SK-N-SH treated with all-trans-retinoic acid at 6 μM for 48 hours (cell line): Measurements from ENCODE around the gene ZGRF1.
"Not testable (repeated sequence)": the region's sequence is repeated elsewhere in the genome, so short reads cannot be mapped to it uniquely, and the experiment has no call there.

Experiments used
- ARNTL ChIP-seq: fragments of 450-650 bp; formaldehyde crosslinking; IDR thresholded peaks from 2 replicates; pipeline ENCODE4 v1.5.0; 2020; ENCODE audit warnings: low read depth, mild to moderate bottlenecking, moderate library complexity, borderline replicate concordance
- CSDC2 ChIP-seq: fragments of 250-450 bp; sonication (Bioruptor Pico); IDR thresholded peaks from 2 replicates; pipeline ENCODE4 v1.5.0; 2020; ENCODE audit warnings: mild to moderate bottlenecking, moderate library complexity
- GLIS3 ChIP-seq: fragments of 250-450 bp; sonication (Bioruptor Pico); IDR thresholded peaks from 2 replicates; pipeline ENCODE4 v1.5.0; 2020; ENCODE audit warnings: mild to moderate bottlenecking, moderate library complexity
- ISL1 ChIP-seq: fragments of 250-450 bp; sonication (Bioruptor Pico); IDR thresholded peaks from 2 replicates; pipeline ENCODE4 v2.1.2; 2022; ENCODE audit warnings: mild to moderate bottlenecking, moderate library complexity
- OSR1 ChIP-seq: fragments of 250-450 bp; sonication (Bioruptor Pico); IDR thresholded peaks from 2 replicates; pipeline ENCODE4 v1.8.0; 2022; ENCODE audit warnings: moderate library complexity, mild to moderate bottlenecking, inconsistent platforms
- PPARA ChIP-seq: fragments of 250-450 bp; sonication (Bioruptor Pico); IDR thresholded peaks from 2 replicates; pipeline ENCODE4 v1.5.0; 2020; ENCODE audit warnings: mild to moderate bottlenecking, borderline replicate concordance
- RARB ChIP-seq: fragments of 250-450 bp; sonication (Bioruptor Pico); IDR thresholded peaks from 2 replicates; pipeline ENCODE4 v1.8.0; 2021; ENCODE audit warnings: mild to moderate bottlenecking, moderate library complexity
- TOX ChIP-seq: fragments of 250-450 bp; sonication (Bioruptor Pico); IDR thresholded peaks from 2 replicates; pipeline ENCODE4 v1.8.0; 2021; ENCODE audit warnings: mild to moderate bottlenecking, moderate library complexity, borderline replicate concordance
- ZC3H10 ChIP-seq: fragments of 250-450 bp; sonication (Bioruptor Pico); IDR thresholded peaks from 2 replicates; pipeline ENCODE4 v1.5.1; 2021; ENCODE audit warnings: mild to moderate bottlenecking, moderate library complexity
- ZFP3 ChIP-seq: fragments of 250-450 bp; sonication (Bioruptor Pico); IDR thresholded peaks from 2 replicates; pipeline ENCODE4 v1.5.0; 2020; ENCODE audit warnings: mild to moderate bottlenecking, moderate library complexity
- ZNF8 ChIP-seq: fragments of 450-650 bp; formaldehyde crosslinking; IDR thresholded peaks from 2 replicates; pipeline ENCODE4 v1.5.0; 2020; ENCODE audit warnings: mild to moderate bottlenecking, moderate library complexity
- TF ChIP-seq, protein P1 (sequence below): fragments of 250-450 bp; sonication (Bioruptor Pico); IDR thresholded peaks from 2 replicates; pipeline ENCODE4 v1.5.1; 2021; ENCODE audit warnings: mild to moderate bottlenecking, moderate library complexity
- TF ChIP-seq, protein P2 (sequence below): fragments of 250-450 bp; sonication (Bioruptor Pico); IDR thresholded peaks from 2 replicates; pipeline ENCODE4 v1.5.1; 2020; ENCODE audit warnings: low read depth, mild to moderate bottlenecking, moderate library complexity
- TF ChIP-seq, protein P3 (sequence below): fragments of 250-450 bp; sonication (Bioruptor Pico); IDR thresholded peaks from 2 replicates; pipeline ENCODE4 v1.8.0; 2020; ENCODE audit warnings: mild to moderate bottlenecking, moderate library complexity, borderline replicate concordance

DNA sequence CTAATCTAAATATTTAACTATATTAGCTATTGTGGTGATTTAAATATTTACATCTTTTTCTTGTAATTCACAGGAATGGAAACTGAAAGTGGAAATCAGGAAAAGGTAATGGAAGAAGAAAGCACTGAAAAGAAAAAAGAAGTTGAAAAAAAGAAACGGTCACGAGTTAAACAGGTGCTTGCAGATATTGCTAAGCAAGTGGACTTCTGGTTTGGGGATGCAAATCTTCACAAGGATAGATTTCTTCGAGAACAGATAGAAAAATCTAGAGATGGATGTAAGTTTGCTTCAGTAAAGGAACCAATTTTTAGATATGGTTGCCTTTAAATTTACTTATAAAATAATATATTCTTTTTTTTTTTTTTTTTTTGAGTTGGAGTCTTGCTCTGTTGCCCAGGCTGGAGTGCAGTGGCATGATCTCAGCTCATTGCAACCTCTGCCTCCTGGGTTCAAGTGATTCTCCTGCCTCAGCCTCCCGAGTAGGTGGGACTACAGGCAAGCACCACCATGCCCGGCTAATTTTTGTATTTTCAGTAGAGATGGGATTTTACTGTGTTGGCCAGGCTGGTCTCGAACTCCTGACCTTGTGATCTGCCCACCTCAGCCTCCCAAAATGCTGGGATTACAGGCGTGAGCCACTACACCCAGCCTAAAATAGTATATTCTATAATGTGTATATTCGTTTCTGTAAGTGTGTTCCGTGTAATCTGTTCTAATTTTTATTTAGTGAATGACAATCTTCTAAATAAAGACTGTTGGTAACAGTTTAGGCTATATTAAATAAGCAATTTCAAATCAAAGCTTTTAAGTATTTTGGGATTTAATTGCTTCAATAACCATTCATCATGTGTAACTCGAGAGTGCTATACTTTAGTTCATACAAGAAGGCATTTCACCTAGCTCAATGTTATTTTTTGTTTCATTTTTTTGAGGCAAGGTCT lies 8.2 kb upstream of the ZGRF1 start:
- TF ChIP-seq ZFP3; ISL1 (CRISPR knock-in tag); TOX (CRISPR knock-in tag); RARB (CRISPR knock-in tag); ARNTL (CRISPR knock-in tag); CSDC2 (CRISPR knock-in tag); GLIS3; ZC3H10 (CRISPR knock-in tag); OSR1 (CRISPR knock-in tag); ZNF8 (CRISPR knock-in tag); PPARA (CRISPR knock-in tag): not testable (repeated sequence)
- TF ChIP-seq, protein P1, sequence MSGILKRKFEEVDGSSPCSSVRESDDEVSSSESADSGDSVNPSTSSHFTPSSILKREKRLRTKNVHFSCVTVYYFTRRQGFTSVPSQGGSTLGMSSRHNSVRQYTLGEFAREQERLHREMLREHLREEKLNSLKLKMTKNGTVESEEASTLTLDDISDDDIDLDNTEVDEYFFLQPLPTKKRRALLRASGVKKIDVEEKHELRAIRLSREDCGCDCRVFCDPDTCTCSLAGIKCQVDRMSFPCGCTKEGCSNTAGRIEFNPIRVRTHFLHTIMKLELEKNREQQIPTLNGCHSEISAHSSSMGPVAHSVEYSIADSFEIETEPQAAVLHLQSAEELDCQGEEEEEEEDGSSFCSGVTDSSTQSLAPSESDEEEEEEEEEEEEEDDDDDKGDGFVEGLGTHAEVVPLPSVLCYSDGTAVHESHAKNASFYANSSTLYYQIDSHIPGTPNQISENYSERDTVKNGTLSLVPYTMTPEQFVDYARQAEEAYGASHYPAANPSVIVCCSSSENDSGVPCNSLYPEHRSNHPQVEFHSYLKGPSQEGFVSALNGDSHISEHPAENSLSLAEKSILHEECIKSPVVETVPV, result not testable (repeated sequence)
- TF ChIP-seq, protein P2, sequence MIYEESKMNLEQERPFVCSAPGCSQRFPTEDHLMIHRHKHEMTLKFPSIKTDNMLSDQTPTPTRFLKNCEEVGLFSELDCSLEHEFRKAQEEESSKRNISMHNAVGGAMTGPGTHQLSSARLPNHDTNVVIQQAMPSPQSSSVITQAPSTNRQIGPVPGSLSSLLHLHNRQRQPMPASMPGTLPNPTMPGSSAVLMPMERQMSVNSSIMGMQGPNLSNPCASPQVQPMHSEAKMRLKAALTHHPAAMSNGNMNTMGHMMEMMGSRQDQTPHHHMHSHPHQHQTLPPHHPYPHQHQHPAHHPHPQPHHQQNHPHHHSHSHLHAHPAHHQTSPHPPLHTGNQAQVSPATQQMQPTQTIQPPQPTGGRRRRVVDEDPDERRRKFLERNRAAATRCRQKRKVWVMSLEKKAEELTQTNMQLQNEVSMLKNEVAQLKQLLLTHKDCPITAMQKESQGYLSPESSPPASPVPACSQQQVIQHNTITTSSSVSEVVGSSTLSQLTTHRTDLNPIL (CRISPR knock-in tag), result not testable (repeated sequence)
- TF ChIP-seq, protein P3, sequence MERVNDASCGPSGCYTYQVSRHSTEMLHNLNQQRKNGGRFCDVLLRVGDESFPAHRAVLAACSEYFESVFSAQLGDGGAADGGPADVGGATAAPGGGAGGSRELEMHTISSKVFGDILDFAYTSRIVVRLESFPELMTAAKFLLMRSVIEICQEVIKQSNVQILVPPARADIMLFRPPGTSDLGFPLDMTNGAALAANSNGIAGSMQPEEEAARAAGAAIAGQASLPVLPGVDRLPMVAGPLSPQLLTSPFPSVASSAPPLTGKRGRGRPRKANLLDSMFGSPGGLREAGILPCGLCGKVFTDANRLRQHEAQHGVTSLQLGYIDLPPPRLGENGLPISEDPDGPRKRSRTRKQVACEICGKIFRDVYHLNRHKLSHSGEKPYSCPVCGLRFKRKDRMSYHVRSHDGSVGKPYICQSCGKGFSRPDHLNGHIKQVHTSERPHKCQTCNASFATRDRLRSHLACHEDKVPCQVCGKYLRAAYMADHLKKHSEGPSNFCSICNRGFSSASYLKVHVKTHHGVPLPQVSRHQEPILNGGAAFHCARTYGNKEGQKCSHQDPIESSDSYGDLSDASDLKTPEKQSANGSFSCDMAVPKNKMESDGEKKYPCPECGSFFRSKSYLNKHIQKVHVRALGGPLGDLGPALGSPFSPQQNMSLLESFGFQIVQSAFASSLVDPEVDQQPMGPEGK (CRISPR knock-in tag), result not testable (repeated sequence)
